Measurements from ENCODE around the gene C10orf62. TPM values are rescaled to one million over a fixed set of nuclear protein-coding genes. Genes with fewer than 3 reads are reported as not detected.

Gene C10orf62
- total and polyA plus RNA-seq, 10 of the 15 experiments (the other 5 are each of a cell fraction or from before 2014, with no cell fraction given) = not detected

GRCh38 chr10:97627731-97628130, 38.2 kb downstream of the C10orf62 start:
- Histone ChIP-seq H3K27ac (ENCODE audit: control insufficient read depth, insufficient read depth) (no peak overlapping the region), H2AFZ (ENCODE audit: control insufficient read depth, low read depth, low read length) (no peak overlapping the region), H3K79me2 (ENCODE audit: control insufficient read depth, insufficient read depth, low read length) (no peaks in the 10 kb centered on the region), H3K4me3 (no peak overlapping the region), H3K9ac (ENCODE audit: control insufficient read depth, insufficient read depth, low read length) (no peak overlapping the region), H3K36me3 (ENCODE audit: control insufficient read depth in 2 of 2, insufficient read depth in 2 of 2, low read length in 1 of 2) (no peaks in the 10 kb centered on the region), H3K27me3 (replicated peaks in 1 of 2; ENCODE audit: control insufficient read depth in 2 of 2, insufficient read depth in 2 of 2, low read length in 1 of 2) (no peaks in the 10 kb centered on the region), H3K4me2 (ENCODE audit: control insufficient read depth, insufficient read depth) (no peak overlapping the region), H4K20me1 (ENCODE audit: control insufficient read depth, insufficient read depth) (no peaks in the 10 kb centered on the region), H3K4me1 (ENCODE audit: control insufficient read depth, insufficient read depth, low read length) (no peaks in the 10 kb centered on the region), H3K9me3 (replicated peaks; ENCODE audit: control insufficient read depth, insufficient read depth, low read length) (no peaks in the 10 kb centered on the region)
- intact Hi-C loops (cut with micrococcal nuclease; ENCODE audit: unreplicated experiment) = no loop called here
- no peak for FAIRE-seq
- no peak for ATAC-seq
- no peak for TF ChIP-seq EED (IDR thresholded peaks at IDR 0.05; ENCODE audit: low read depth)
- TF ChIP-seq MYC (IDR thresholded peaks at IDR 0.05; ENCODE audit: insufficient read depth, insufficient read length, insufficient replicate concordance, low read length, severe bottlenecking) = no peak
- no peak for TF ChIP-seq NR2F1 (conservative IDR thresholded peaks at IDR 0.05)
- no peak for TF ChIP-seq ZNF384 (IDR thresholded peaks at IDR 0.05; ENCODE audit: borderline replicate concordance, low read depth, low read length)
- TF ChIP-seq WRNIP1 (IDR thresholded peaks at IDR 0.05; ENCODE audit: borderline replicate concordance, low read depth, low read length) = no peak
- TF ChIP-seq IRF3 (IDR thresholded peaks at IDR 0.05) = no peak
- TF ChIP-seq NRF1 (conservative IDR thresholded peaks at IDR 0.05; ENCODE audit: low read depth, low read length) = no peak
- no peak for TF ChIP-seq TCF12 (IDR thresholded peaks at IDR 0.05; ENCODE audit: low read depth, low read length)
- POLR2A ChIA-PET = no interaction called here
- in situ Hi-C loops (cut with MboI) = no loop called here
- WGBS (ENCODE audit: insufficient coverage, insufficient replicate concordance, low lambda C conversion rate, missing lambda C conversion rate) = 31% methylated on average over 4 of the region's 4 CpGs
- CTCF ChIA-PET = no interaction called here
- DNase-seq (ENCODE audit: low read depth, low spot score) = no peak
- SMC1A ChIA-PET (ENCODE audit: uncharacterized antibody, unreplicated experiment) = no interaction called here
- RAD21 ChIA-PET (ENCODE audit: unreplicated experiment) = no interaction called here
- no TSS peak for BruUV-seq (replicated peaks)

- CTCF ChIA-PET = no interaction called here
- FAIRE-seq = no peak
- no peak for TF ChIP-seq SREBF2 (IDR thresholded peaks at IDR 0.05; ENCODE audit: low read length)
- TF ChIP-seq SUPT20H (IDR thresholded peaks at IDR 0.05; ENCODE audit: borderline replicate concordance, control insufficient read depth, low read depth, low read length) = no peak
- no peak for TF ChIP-seq BCL11A (IDR thresholded peaks at IDR 0.05; ENCODE audit: low read depth, low read length)
- TF ChIP-seq ZNF274 (IDR thresholded peaks at IDR 0.05; ENCODE audit: insufficient read depth, insufficient read length) = no peak
- no peak for TF ChIP-seq MAX (IDR thresholded peaks at IDR 0.05; ENCODE audit: low read depth, low read length)
- no peak for TF ChIP-seq RCOR1 (conservative IDR thresholded peaks at IDR 0.05; ENCODE audit: low read depth, low read length)
- no peak for TF ChIP-seq KDM1A (IDR thresholded peaks at IDR 0.05; ENCODE audit: borderline replicate concordance)
- no peak for TF ChIP-seq ZNF384 (IDR thresholded peaks at IDR 0.05; ENCODE audit: borderline replicate concordance, low read depth, low read length)
- no peak for TF ChIP-seq JUNB (IDR thresholded peaks at IDR 0.05)
Observed at GRCh38 chr10:97628228-97628627, 38.7 kb downstream of the C10orf62 start.

More at GRCh38 chr10:97628228-97628627, 38.7 kb downstream of the C10orf62 start:
- intact Hi-C loops (cut with micrococcal nuclease; ENCODE audit: unreplicated experiment) (no loop called here), in situ Hi-C loops (cut with MboI) (no loop called here)
- H3K79me2 ChIP-seq (ENCODE audit: control insufficient read depth, insufficient read depth, low read length) = no peaks in the 10 kb centered on the region
- WGBS (ENCODE audit: insufficient coverage, insufficient replicate concordance, low lambda C conversion rate, missing lambda C conversion rate) = 91% methylated on average over 3 of the region's 3 CpGs
- RAD21 ChIA-PET (ENCODE audit: unreplicated experiment) = no interaction called here
- H3K9ac ChIP-seq (ENCODE audit: control insufficient read depth, insufficient read depth, low read length) = no peak overlapping the region
- POLR2A ChIA-PET = no interaction called here
- no peak overlapping the region for H3K4me2 ChIP-seq (ENCODE audit: control insufficient read depth, insufficient read depth)
- no peak for ATAC-seq
- H4K20me1 ChIP-seq (ENCODE audit: control insufficient read depth, insufficient read depth) = no peaks in the 10 kb centered on the region
- no peaks in the 10 kb centered on the region for H3K9me3 ChIP-seq (replicated peaks; ENCODE audit: control insufficient read depth, insufficient read depth, low read length)
- DNase-seq (ENCODE audit: low read depth, low spot score) = no peak
- no peak overlapping the region for H3K27ac ChIP-seq (ENCODE audit: control insufficient read depth, insufficient read depth)
- no TSS peak for BruUV-seq (replicated peaks)
- H3K4me3 ChIP-seq = no peak overlapping the region
- no peaks in the 10 kb centered on the region for H3K27me3 ChIP-seq (replicated peaks in 1 of 2; ENCODE audit: control insufficient read depth in 2 of 2, insufficient read depth in 2 of 2, low read length in 1 of 2)
- no peak overlapping the region for H2AFZ ChIP-seq (ENCODE audit: control insufficient read depth, low read depth, low read length)
- H3K36me3 ChIP-seq (ENCODE audit: control insufficient read depth in 2 of 2, insufficient read depth in 2 of 2, low read length in 1 of 2) = no peaks in the 10 kb centered on the region
- no peaks in the 10 kb centered on the region for H3K4me1 ChIP-seq (ENCODE audit: control insufficient read depth, insufficient read depth, low read length)
- SMC1A ChIA-PET (ENCODE audit: uncharacterized antibody, unreplicated experiment) = no interaction called here
